Fibroblast of the aortic adventitia (primary cell): ENCODE data around the gene NEK5. TPM values are rescaled to one million over a fixed set of nuclear protein-coding genes. Genes with fewer than 3 reads are reported as not detected.
A peak's percentile ranks its signal among the peaks of the same experiment; 100 is the strongest.

Experiments
- DNase-seq: peaks from one replicate; pipeline ENCODE4 v3.0.0-alpha.2; 2010; ENCODE audit warnings: low read depth
- H3K4me3 ChIP-seq: 2 replicates; pipeline ENCODE4 v1.5.1; 2011; ENCODE audit warnings: low read depth, mild to moderate bottlenecking, control low read depth, low read length, moderate library complexity
- total RNA-seq: library from RNA; depleted of rRNA; stranded (reverse); fragments of >200 nt; gene quantifications from 2 replicates; pipeline ENCODE4 v1.2.3, GENCODE V29; 2012; ENCODE audit warnings: low replicate concordance
- TF ChIP-seq, protein P1 (sequence below): IDR thresholded peaks from 2 replicates; pipeline ENCODE4 v1.5.1; 2011; ENCODE audit warnings: mild to moderate bottlenecking, low read length, control low read depth, inconsistent platforms; ENCODE audit not compliant: insufficient read depth

Gene NEK5
- total RNA-seq, 1 donor = 0.45 TPM

DNA sequence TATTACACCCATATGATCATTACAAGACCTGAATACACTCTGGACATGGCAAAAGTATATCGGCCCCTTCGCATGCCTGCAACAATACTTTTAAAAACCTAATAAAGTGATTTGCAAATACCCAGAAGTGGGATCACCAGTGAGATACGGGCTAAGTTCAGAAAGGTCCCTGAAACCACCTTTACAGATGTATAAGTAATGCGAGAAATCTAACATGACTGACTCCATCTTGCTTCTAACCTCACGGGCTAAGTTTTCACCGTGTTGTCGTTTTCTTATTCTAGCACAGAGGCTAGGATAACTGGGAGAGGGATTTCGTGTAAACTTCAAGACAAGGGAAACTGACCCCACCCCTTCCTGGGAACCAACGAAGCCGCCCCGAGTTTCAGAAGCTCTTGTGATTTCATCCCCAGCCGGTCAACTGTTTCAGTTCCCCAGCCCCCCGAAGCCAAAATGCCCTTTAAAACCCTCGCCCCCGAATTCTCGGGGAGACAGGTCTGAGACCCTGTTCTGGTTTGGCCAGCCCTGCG is 29.8 kb upstream of the NEK5 start:
- TF ChIP-seq, protein P1, sequence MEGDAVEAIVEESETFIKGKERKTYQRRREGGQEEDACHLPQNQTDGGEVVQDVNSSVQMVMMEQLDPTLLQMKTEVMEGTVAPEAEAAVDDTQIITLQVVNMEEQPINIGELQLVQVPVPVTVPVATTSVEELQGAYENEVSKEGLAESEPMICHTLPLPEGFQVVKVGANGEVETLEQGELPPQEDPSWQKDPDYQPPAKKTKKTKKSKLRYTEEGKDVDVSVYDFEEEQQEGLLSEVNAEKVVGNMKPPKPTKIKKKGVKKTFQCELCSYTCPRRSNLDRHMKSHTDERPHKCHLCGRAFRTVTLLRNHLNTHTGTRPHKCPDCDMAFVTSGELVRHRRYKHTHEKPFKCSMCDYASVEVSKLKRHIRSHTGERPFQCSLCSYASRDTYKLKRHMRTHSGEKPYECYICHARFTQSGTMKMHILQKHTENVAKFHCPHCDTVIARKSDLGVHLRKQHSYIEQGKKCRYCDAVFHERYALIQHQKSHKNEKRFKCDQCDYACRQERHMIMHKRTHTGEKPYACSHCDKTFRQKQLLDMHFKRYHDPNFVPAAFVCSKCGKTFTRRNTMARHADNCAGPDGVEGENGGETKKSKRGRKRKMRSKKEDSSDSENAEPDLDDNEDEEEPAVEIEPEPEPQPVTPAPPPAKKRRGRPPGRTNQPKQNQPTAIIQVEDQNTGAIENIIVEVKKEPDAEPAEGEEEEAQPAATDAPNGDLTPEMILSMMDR = no peak
- H3K4me3 ChIP-seq = peak overlapping the region; percentile 78
- peak; percentile 62 for DNase-seq

DNA sequence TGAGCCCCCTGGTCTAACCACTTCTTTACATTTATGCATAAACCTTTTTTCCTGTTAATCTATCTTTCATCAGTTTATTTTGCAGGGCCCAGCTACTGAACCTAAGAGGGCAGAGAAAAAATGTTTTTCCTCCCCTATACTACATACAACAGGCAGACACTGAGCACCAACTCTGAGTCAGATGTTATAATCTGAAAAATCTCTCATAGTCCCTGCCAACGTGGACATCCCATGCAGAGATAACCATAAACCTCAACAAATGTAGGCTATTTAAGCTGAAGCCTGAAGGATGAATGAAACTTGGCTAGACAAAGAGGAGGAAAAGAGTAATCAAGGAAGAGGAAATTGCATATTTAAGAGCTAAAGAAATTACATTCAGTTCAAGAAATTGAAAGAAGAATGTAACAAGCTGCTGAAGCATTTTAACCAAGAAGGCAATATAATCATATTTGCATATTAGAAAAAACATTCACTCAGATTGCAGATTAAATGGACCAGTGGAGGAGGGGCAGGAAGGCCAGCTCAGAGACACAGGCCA is 27.9 kb upstream of the NEK5 start:
- DNase-seq = peak; percentile 63
- H3K4me3 ChIP-seq = no peak overlapping the region
- TF ChIP-seq, protein P1 = no peak

DNA sequence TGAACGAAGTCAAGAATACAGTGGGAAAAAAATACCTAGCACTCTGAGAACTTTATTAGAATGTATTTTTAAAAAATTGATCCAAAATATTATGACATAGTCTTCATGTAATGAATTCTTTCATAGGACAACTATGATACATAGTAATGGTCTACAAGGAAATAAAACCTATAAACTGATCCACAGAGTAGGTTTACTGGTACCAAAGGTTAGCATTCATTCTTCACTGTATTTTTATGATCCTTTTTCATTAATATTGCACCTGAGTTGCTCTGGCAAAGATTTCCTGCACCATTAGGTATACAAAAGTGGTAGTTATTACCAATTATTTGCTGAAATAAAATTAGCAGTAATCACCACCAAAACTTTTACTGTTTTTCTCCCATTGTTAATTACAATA is 26.3 kb upstream of the NEK5 start:
- TF ChIP-seq, protein P1 = no peak
- DNase-seq = no peak
- no peak overlapping the region for H3K4me3 ChIP-seq

DNA sequence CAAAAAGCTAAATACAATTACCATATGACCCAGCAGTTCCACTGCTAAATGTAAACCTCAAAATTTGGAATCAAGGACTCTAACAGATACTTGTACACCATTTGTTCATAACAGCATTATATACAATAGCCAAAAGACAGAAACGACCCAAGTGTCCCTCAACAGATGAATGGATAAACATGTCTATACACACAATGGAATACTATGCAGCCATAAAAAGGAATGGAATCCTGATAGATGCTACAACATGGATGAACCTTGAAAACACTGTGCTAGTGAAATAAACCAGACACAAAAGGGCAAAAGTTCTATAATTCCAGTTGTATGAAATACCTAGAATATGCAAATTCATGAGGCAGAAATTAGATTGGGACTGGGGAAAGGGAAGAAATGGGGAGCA is 18.4 kb upstream of the NEK5 start:
- no peak for DNase-seq
- TF ChIP-seq, protein P1 = no peak
- no peak overlapping the region for H3K4me3 ChIP-seq

DNA sequence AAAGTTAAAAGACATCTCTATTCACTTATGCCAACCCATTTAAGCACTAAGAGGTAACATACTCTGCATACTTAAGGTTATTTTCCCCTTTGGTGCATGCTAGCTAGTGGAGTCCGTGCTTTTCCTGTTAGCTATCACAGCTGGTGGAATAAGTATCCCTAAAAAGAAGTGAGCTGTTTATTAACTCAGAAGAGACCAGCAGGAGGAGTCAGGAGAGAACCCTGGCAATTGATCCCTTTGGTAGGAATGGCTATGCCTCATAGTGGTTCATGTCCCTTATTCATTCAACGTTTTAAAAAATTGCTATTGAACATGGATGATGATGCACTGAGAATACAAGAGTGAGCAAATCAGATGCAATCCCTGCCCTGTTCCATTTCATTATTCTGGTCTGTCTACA is 12.4 kb upstream of the NEK5 start:
- no peak for DNase-seq
- H3K4me3 ChIP-seq = no peak overlapping the region
- TF ChIP-seq, protein P1 = no peak

DNA sequence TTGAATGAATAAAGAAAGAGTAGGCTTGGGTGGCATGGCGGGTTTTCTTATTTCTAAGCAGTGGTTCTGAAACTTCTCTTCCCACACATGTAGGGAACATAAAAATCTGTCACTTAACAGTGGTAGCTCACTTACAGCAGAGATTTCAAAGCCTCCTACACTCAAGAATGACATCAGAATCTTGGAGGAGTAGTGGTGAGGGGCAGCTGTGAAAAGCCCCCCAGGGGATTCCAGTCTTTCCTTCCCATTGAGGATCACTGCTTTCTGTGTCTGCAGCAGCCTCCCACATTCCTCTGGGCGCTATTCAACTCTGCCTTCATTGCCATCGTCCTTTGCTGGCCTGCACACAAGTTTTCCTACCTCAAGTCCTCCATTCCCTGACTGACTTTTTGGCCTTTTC is 8.6 kb upstream of the NEK5 start:
- TF ChIP-seq, protein P1 = no peak
- no peak for DNase-seq
- no peak overlapping the region for H3K4me3 ChIP-seq

DNA sequence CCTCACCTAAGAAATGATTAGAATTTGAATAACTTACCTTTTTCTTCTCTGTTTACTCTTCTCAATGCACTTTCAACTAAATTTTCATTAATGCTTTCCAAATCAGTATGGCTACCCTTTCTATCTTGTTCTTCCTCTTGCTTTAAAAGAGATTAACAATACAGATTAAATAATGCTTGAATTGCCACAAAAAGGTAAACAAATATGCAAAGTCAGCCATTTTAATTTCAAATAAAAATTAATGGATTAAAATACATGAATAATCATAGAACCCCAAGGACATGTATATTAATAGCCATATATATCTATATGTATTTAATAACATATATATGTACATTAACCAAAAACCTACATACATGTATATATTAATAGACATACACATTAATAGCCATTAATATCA is 7.9 kb upstream of the NEK5 start:
- H3K4me3 ChIP-seq = no peak overlapping the region
- TF ChIP-seq, protein P1 = no peak
- DNase-seq = no peak
